HG03103 (cell line): ENCODE results near the gene TSC22D4.
"Not testable (repeated sequence)": the region's sequence is repeated elsewhere in the genome, so short reads cannot be mapped to it uniquely, and the experiment has no call there.

Source experiments
- ATAC-seq: cut with Tn5 transposase; IDR thresholded peaks from one replicate; pipeline ENCODE4 v1.9.1; 2021; ENCODE audit warnings: low read depth; ENCODE audit not compliant: unreplicated experiment

The TSC22D4 gene

GRCh38 chr7:100447363-100447762 is 31.7 kb downstream of the TSC22D4 start:
- not testable (repeated sequence) for ATAC-seq

GRCh38 chr7:100446040-100446439 is 33.0 kb downstream of the TSC22D4 start:
- no peak for ATAC-seq

GRCh38 chr7:100444311-100445278 is 34.4 kb downstream of the TSC22D4 start:
- no peak for ATAC-seq

GRCh38 chr7:100443096-100443840 is 35.7 kb downstream of the TSC22D4 start:
- ATAC-seq = no peak

GRCh38 chr7:100441641-100442535 is 37.1 kb downstream of the TSC22D4 start:
- ATAC-seq = no peak

- ATAC-seq = not testable (repeated sequence)
These were observed 39.8 kb downstream of the TSC22D4 start for GRCh38 chr7:100439244-100439643.

- not testable (repeated sequence) for ATAC-seq
These were observed 40.3 kb downstream of the TSC22D4 start for GRCh38 chr7:100438731-100439130.

- no peak for ATAC-seq
These were observed 40.8 kb downstream of the TSC22D4 start for GRCh38 chr7:100438172-100438571.

- ATAC-seq = no peak
These were observed 41.6 kb downstream of the TSC22D4 start for GRCh38 chr7:100437150-100438100.

- peak; percentile 31 for ATAC-seq
These were observed 43.4 kb downstream of the TSC22D4 start for GRCh38 chr7:100435401-100436304.

- ATAC-seq = no peak
These were observed 44.5 kb downstream of the TSC22D4 start for GRCh38 chr7:100434297-100435144.

GRCh38 chr7:100433592-100434296 is 45.3 kb downstream of the TSC22D4 start:
- ATAC-seq = no peak

- ATAC-seq = no peak
These were observed 45.8 kb downstream of the TSC22D4 start for GRCh38 chr7:100433276-100433591.

GRCh38 chr7:100432621-100433275 is 46.3 kb downstream of the TSC22D4 start:
- no peak for ATAC-seq

GRCh38 chr7:100432053-100432452 is 47.0 kb downstream of the TSC22D4 start:
- no peak for ATAC-seq

GRCh38 chr7:100431286-100431735 is 47.7 kb downstream of the TSC22D4 start:
- no peak for ATAC-seq
